Islet of Langerhans (tissue), 1 donor: ENCODE data around the gene TBX1.

Experiments
- FAIRE-seq: peaks from one replicate; lab custom pipeline; 2011; peaks lifted over from hg19 to GRCh38; lab: Jason Lieb, UNC

The TBX1 gene

GRCh38 chr22:19753996-19754700, 6.4 kb upstream of the TBX1 start:
- no peak for FAIRE-seq

DNA sequence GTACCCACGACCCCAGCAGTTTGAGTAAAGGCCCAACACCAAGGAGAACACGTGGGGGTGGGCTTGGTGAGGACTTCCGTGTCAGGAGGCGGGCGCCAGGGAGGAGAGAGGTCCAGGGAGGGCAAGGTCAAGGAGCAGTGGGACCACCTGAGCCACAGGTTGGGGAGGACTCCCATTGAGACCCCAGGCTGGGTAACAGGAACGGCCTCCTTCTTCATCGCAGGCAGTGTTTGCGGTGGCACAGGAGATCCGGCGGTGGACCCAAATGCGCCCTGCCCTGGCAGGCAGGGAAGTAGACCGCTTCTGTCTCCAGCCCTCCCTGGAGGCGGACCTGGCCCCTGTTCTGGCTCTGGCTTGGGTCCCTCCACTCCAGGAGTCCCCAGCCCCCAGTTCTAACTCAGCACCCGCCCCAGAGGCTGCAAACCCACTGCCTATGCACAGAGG, 5.9 kb upstream of the TBX1 start:
- FAIRE-seq: no peak

- no peak for FAIRE-seq
These were observed 5.3 kb upstream of the TBX1 start for GRCh38 chr22:19755145-19755710.

DNA sequence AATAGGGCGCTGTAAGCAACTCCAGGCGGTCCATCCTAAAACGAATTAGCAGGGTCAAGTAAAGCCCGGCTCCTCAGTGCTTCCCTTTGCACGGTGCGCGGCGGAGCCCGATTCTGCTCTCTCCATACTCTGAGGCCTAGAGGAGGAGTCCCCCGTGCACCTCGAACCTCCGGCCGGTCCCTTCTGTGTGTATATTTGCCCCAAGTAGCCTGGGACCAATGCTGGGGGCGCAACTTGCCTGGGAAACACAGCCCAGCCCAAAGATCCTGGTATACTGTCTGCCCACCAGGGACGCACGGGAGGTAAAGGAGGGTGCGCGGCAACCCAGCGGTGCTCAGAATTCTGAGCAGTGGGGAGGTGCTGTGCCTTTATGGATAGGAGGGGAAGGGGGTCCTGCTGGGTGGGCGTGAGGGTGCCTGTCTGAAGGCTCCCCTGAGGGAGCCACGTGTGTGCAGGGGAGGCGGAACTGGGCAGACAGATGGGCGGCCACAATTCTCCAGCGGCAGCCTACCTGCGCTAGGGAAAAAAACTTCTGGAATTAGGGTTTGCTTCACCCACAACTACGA, 4.8 kb upstream of the TBX1 start:
- FAIRE-seq: no peak

GRCh38 chr22:19756288-19757128, 4.1 kb upstream of the TBX1 start:
- no peak for FAIRE-seq

DNA sequence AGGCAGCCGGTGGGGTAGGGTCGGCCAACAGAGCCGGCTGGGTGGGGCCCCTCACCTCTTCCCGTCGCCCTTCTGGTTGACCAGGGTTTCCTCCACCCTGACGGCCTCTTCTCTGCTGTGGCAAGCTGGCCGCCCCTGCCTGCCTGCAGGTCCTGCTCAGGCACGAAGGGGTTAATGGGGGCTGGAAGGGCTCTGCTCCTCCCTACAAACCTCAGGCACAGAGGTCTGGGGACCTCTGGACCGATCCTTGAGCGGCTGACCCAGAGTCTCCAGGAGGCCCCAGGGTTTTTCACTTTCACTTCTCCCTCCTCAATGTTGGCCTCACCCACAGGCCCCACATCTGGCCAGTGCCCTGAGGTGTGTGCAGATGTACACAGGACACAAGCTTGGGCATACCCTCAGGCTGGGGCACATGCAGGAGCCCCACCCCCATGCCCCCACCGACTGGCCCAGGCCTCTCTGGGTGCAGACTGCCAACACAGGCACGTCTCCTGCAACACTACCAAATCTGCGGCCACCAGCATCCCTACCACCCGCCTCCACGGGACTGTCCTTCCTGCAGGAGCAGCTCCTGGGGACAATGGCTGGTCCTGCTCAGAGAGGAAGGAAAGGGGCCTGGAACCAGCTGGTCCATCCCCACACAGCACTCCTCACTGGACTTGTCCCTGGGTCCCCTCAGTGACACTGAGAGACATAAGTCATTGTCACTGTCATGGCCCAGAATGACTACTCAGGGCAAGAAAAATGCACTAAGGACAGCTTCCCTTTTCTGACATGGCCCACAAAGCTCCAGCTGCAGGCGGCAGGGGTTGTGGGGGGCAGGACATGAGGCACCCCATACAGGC, 3.2 kb upstream of the TBX1 start:
- FAIRE-seq: no peak

DNA sequence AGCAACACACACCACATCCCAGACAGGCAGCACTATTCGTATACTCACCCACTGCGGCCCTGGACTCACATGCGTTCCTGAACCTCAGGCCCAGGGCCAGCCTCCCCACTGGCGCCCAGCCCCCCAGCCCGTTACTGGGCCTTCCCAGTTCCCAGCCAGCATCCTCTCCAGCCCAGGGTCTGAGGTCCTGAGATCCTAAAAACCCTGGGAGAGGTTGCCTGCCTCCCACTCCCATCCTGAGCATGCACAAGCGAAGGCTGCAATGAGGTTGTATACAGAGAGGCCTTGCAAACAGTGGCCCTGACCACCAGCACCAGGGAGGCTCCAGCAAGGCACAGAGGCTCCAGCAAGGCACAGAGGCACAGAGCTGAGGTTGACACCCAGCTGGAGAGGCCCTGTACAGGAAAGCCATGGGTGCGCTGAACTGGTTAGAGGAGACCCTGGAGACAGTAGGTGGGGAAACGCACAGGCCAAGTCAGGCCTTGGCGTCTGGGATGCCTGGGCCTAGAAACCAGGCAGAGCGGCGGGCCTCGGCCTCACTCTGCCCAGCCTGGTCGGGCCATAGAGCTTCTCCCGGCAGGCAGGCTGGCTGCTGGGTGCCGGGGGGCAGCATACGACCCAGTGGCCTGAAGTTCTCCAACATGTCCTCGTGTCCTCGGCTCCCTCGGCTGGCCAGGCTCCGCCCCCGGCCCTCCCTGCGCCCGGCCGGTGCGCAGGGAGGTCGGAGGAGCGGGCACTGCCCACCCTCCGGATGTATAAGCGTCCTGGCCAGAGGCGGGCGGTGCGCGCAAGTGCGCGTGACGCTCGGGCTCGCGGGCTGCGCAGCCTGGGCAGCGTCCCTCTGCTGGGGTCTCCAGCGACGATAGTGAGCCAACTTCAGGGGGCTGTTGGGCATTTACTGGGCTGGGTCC, 2.3 kb upstream of the TBX1 start:
- FAIRE-seq: no peak

GRCh38 chr22:19758896-19759426, 1.6 kb upstream of the TBX1 start:
- FAIRE-seq: no peak

DNA sequence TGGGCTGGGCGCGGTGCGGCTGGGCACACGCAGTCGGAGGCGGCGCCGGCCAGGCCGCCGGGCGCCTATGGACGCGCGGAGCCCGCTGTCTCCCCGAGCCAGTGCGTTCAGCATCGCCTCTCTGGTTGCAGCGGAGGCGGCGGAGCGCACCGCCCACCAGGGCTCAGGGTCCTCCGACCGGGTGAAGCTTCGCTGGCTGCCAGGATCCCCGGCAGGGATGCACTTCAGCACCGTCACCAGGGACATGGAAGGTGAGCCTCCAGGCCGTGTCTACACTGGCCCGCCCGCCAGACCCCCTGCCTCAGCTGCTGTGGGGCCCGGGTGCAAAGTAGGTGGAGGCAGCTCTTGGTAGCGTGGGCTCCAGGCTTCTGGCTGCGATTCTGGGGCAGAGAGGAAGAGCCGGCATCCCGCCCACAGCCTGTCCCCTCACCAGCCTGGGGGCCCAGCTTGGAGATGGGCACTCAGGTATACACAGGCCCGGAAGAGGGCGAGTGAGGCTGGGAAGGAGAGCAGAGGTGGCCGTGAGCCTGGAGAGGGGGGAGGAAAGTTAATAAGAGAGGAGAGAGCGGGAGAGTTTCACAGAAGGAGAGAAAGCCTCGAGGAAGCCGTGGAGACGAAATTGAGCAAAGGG, 1.0 kb upstream of the TBX1 start:
- no peak for FAIRE-seq

DNA sequence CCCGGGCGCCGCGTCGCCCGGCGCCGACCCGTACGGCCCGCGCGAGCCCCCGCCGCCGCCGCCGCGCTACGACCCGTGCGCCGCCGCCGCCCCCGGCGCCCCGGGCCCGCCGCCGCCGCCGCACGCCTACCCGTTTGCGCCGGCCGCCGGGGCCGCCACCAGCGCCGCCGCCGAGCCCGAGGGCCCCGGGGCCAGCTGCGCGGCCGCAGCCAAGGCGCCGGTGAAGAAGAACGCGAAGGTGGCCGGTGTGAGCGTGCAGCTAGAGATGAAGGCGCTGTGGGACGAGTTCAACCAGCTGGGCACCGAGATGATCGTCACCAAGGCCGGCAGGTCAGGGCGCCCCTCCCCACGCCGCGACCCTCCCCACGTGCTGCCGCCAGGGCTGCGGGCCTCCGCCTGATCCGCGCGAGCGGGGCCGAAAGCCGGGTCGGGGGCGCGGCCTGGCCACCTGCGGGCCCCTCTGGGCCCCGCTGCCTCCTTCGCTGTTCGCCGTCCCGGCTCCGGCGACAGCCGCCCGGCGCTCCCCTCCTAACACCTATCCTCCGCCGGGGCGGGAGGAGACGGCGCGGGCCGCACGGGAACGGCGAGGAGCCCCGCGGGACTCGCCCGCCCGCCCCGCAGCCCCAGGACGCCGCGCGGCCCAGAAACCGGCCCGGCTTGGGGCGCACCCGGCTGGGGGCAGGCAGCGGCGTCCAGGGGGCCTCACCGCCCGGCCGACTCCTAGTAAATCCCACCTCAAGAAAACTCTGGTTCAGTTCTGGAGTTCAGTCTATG, 560 bp downstream of the TBX1 start:
- no peak for FAIRE-seq

DNA sequence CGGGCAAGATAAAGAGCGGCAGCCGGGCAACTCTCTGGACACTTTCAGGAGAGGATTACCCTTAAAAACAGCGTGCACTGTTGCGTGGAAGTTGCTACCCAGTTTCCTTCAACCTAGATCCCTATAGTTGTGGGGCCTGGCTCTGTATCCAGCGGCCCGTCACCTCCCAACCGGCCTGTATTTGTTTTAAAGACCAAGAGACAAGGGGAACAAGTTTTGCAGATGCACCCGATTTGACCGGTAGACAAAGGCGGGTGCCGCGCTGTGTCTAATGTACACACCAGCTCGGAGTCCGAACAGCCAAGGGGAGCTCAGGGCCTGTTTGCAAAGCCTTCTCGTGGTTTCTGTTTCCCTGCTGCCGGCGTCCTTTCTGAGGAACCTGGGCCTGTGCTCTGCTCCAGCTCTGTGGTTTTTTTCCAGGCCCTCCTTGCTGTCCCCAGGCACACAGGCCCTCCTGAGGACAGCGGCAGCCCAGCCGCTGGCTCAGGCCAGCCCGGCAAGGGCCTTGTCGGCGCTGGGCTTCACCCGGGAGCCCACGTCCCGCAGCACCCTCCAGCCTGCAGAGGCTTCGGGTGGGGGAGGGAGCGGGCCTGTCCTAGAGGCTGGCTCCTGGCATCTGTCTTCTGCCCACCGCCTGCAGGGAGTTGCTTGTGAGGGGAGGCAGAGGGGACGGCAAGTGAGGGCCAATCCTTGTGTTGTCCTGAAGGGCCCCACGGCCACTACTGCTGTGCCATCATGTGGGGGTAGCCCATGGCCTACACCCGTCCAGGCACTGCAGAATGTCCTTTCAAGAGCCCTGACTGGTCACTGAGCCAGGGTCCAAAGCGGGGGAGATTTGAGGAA, 1.4 kb downstream of the TBX1 start:
- no peak for FAIRE-seq

- no peak for FAIRE-seq
These were observed 2.2 kb downstream of the TBX1 start for GRCh38 chr22:19762568-19763457.

GRCh38 chr22:19763458-19764298, 3.1 kb downstream of the TBX1 start:
- no peak for FAIRE-seq

DNA sequence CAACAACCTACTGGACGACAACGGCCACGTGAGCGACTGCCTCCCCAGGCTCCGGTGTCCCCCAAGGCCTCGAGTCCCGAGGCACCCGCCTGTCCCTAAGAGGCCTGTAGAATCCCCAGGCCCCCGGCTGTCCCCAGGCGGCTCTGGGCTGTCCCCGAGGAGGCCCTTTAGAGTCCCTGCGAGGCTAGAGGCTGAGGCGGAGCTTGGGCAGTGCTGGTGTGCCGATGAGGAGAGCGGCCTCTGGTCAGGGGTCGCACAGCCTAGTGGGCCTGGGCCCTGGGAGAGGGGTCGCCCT, 3.7 kb downstream of the TBX1 start:
- FAIRE-seq: no peak

DNA sequence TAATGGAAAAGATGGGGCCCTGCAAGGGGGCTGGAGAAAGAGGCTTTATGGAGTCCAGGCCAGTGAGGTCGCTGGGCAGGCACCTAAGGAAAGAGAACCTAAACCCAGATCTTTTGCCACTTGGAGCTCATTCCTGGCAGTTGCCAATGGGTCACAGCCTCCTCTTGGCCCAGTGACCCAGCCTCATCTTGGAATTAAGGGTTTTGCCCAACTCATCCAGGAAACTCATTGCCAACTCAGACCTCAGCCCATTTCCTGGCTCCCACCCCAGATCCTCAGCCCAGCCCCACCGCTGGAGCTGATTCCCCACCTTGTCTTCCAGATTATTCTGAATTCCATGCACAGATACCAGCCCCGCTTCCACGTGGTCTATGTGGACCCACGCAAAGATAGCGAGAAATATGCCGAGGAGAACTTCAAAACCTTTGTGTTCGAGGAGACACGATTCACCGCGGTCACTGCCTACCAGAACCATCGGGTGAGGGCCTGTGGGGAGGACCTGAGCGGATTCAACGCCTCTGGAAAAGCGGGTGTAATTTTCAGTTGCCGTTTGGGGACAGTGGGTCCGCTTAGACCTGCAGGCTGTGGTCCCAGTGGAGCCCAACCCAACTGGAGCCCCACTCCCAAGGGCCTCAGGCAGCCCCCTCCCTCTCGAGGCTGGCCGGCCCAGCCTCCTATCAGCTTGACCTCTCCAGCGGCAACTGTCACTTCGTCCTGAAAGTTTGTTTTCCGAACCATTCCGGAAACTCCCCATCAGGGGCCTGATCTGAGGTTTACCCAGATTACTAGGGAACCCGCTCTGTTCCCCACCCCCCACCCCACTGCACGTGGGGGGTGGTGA, 4.3 kb downstream of the TBX1 start:
- FAIRE-seq: no peak
